HCT116 (cell line): ENCODE results near the gene APOH. TPM values are rescaled to one million over a fixed set of nuclear protein-coding genes. Genes with fewer than 3 reads are reported as not detected.

ENCODE experiments used
- ATAC-seq: fragments of 200-7000 bp; cut with Tn5 transposase; 2 replicates; pipeline ENCODE4 v1.9.1; 2020; ENCODE audit warnings: mild to moderate bottlenecking, moderate library complexity
- BruUV-seq: library from RNA; stranded (reverse); fragments of 400-500 nt; replicated peaks from 2 replicates; lab custom pipeline; 2021; lab: Mats Ljungman, UMichigan
- CTCF ChIA-PET: fragments of 300-600 bp; sonication (Branson Sonifier 250); formaldehyde crosslinking; loops from one replicate; lab custom pipeline; 2021; ENCODE audit warnings: antibody characterized with exemption; lab: Charles Lee
- POLR2A ChIA-PET: fragments of 300-600, 350-600 bp; sonication (Branson Sonifier 250); formaldehyde crosslinking; loops from one replicate; lab custom pipeline; 2021; ENCODE audit warnings: antibody characterized with exemption; lab: Charles Lee
- RAD21 ChIA-PET, 2 experiments: fragments of 300-600 bp; sonication (Branson Sonifier 250); formaldehyde crosslinking; loops; one replicate each; lab custom pipeline; 2023; ENCODE audit warnings: low total read pairs in 2 of 2; ENCODE audit not compliant: uncharacterized antibody in 2 of 2, unreplicated experiment in 2 of 2, low non-redundant PET in 1 of 2; lab: Charles Lee
- DNase-seq: peaks from one replicate; pipeline ENCODE4 v3.0.0-alpha.2; 2010; ENCODE audit warnings: low read depth, low spot score
- H2AFZ ChIP-seq: fragments of 200-600 bp; shearing (Covaris generic), sonication (generic); 2 replicates; pipeline ENCODE4 v1.6.1; 2017; ENCODE audit warnings: low read depth, mixed run types, mixed read lengths, antibody characterized with exemption, low read length; ENCODE audit not compliant: poor library complexity, severe bottlenecking
- H3K27ac ChIP-seq: 2 replicates; pipeline ENCODE4 v1.5.1; 2012; ENCODE audit warnings: low read depth, low read length
- H3K27me3 ChIP-seq: fragments of 200-600 bp; sonication (generic); 2 replicates; pipeline ENCODE4 v1.6.1; 2016; ENCODE audit warnings: mixed run types, low read length, mixed read lengths; ENCODE audit not compliant: insufficient read depth
- H3K36me3 ChIP-seq, 2 experiments: fragments of 200-500 bp in 1 of 2; fragments of 200-600 bp in 1 of 2; sonication (Bioruptor generic) in 1 of 2; sonication (generic) in 1 of 2; 2 replicates each; pipeline versions ENCODE4 v1.5.1 to v1.6.1; 2014 to 2016; ENCODE audit warnings: low read length in 2 of 2, inconsistent platforms in 1 of 2, mixed read lengths in 1 of 2, mixed run types in 1 of 2; ENCODE audit not compliant: insufficient read depth in 2 of 2, control insufficient read depth in 1 of 2
- H3K4me1 ChIP-seq, 2 experiments: fragments of 200-600 bp in 1 of 2; sonication (generic) in 1 of 2; 2 replicates each; pipeline versions ENCODE4 v1.5.1 to v1.6.1; 2012 to 2017; ENCODE audit warnings: low read length in 2 of 2, inconsistent platforms in 1 of 2, mild to moderate bottlenecking in 1 of 2, mixed read lengths in 1 of 2, mixed run types in 1 of 2, moderate library complexity in 1 of 2; ENCODE audit not compliant: insufficient read depth in 2 of 2, control insufficient read depth in 1 of 2
- H3K4me2 ChIP-seq: fragments of 200-600 bp; sonication (generic); 2 replicates; pipeline ENCODE4 v1.6.1; 2017; ENCODE audit warnings: mixed run types, low read length, mixed read lengths
- H3K4me3 ChIP-seq, 2 experiments: fragments of 200-600 bp in 1 of 2; sonication (generic) in 1 of 2; replicated peaks in 1 of 2; 2 replicates each; pipeline ENCODE4 v1.5.1; 2011 to 2016; ENCODE audit warnings: low read length in 2 of 2, control low read depth in 1 of 2, low read depth in 1 of 2, mild to moderate bottlenecking in 1 of 2, mixed read lengths in 1 of 2, mixed run types in 1 of 2
- H3K79me2 ChIP-seq: fragments of 200-600 bp; sonication (generic); 2 replicates; pipeline ENCODE4 v1.6.1; 2017; ENCODE audit warnings: mild to moderate bottlenecking, mixed run types, low read length, moderate library complexity, mixed read lengths; ENCODE audit not compliant: insufficient read depth
- H3K9ac ChIP-seq: fragments of 200-600 bp; sonication (generic); 2 replicates; pipeline ENCODE4 v1.6.1; 2016; ENCODE audit warnings: low read length, mixed read lengths
- H3K9me2 ChIP-seq: fragments of 200-600 bp; sonication (generic), shearing (Covaris generic); 2 replicates; pipeline ENCODE4 v1.6.1; 2017; ENCODE audit warnings: mixed run types, mild to moderate bottlenecking, moderate library complexity; ENCODE audit not compliant: insufficient read depth
- H3K9me3 ChIP-seq, 2 experiments: fragments of 200-500 bp in 1 of 2; fragments of 200-600 bp in 1 of 2; sonication (Bioruptor generic) in 1 of 2; sonication (generic) in 1 of 2; 2 replicates each; pipeline ENCODE4 v1.6.1; 2014 to 2017; ENCODE audit warnings: low read length in 2 of 2, mixed read lengths in 2 of 2, inconsistent platforms in 1 of 2, low read depth in 1 of 2, mild to moderate bottlenecking in 1 of 2, mixed run types in 1 of 2, moderate library complexity in 1 of 2; ENCODE audit not compliant: control insufficient read depth in 1 of 2, insufficient read depth in 1 of 2
- H4K20me1 ChIP-seq: fragments of 200-600 bp; sonication (generic), shearing (Covaris generic); 2 replicates; pipeline ENCODE4 v1.6.1; 2017; ENCODE audit warnings: mixed run types, mild to moderate bottlenecking, moderate library complexity; ENCODE audit not compliant: insufficient read depth
- ELF1 ChIP-seq: IDR thresholded peaks from 2 replicates; pipeline ENCODE4 v1.6.1; 2012; ENCODE audit warnings: low read depth, borderline replicate concordance
- EZH2phosphoT487 ChIP-seq: fragments of 200-600 bp; IDR thresholded peaks from 2 replicates; pipeline ENCODE4 v1.6.1; 2018; ENCODE audit warnings: antibody characterized with exemption, borderline replicate concordance
- FOSL1 ChIP-seq: IDR thresholded peaks from 2 replicates; pipeline ENCODE4 v1.6.1; 2012; ENCODE audit warnings: low read depth
- JUND ChIP-seq: IDR thresholded peaks from 2 replicates; pipeline ENCODE4 v1.6.1; 2012
- MAX ChIP-seq: IDR thresholded peaks from 2 replicates; pipeline ENCODE4 v1.6.1; 2012
- RAD21 ChIP-seq: IDR thresholded peaks from 2 replicates; pipeline ENCODE4 v1.6.1; 2012; ENCODE audit warnings: low read depth, mild to moderate bottlenecking
- SRF ChIP-seq: IDR thresholded peaks from 2 replicates; pipeline ENCODE4 v1.6.1; 2012; ENCODE audit warnings: low read depth
- YY1 ChIP-seq: IDR thresholded peaks from 2 replicates; pipeline ENCODE4 v1.6.1; 2011; ENCODE audit warnings: low read length, low read depth, moderate library complexity, mild to moderate bottlenecking; ENCODE audit not compliant: insufficient replicate concordance; ENCODE audit errors: extremely low read depth
- ZBTB33 ChIP-seq: IDR thresholded peaks from 2 replicates; pipeline ENCODE4 v1.6.1; 2011; ENCODE audit warnings: mild to moderate bottlenecking, low read length, moderate library complexity; ENCODE audit not compliant: insufficient replicate concordance; ENCODE audit errors: extremely low read depth
- ZNF274 ChIP-seq: fragments of 200-500 bp; sonication (Bioruptor generic); IDR thresholded peaks from 2 replicates; pipeline ENCODE4 v1.6.1; 2014; ENCODE audit warnings: mild to moderate bottlenecking, low read depth, low read length, inconsistent platforms
- intact Hi-C: fragments of 100-400 bp; cut with micrococcal nuclease; formaldehyde crosslinking; loops from 2 replicates; pipeline ENCODE4 v1.10.0; 2022
- total RNA-seq: library from RNA; stranded (reverse); gene quantifications from one replicate; pipeline ENCODE4 v1.2.1, GENCODE V29; 2021; ENCODE audit not compliant: unreplicated experiment

Gene APOH
- total RNA-seq, 1 experiment from 2014 or later: 1.7 TPM

GRCh38 chr17:66276328-66276937 lies 47.2 kb upstream of the APOH start:
- H2AFZ ChIP-seq: peak overlapping the region; percentile 14
- no peak for TF ChIP-seq SRF
- no peak for TF ChIP-seq JUND
- TF ChIP-seq ZBTB33: no peak
- TF ChIP-seq RAD21: no peak
- TF ChIP-seq FOSL1: no peak
- no peak for TF ChIP-seq YY1
- TF ChIP-seq MAX: no peak
- TF ChIP-seq EZH2phosphoT487: no peak
- TF ChIP-seq ELF1: no peak
- no peak for TF ChIP-seq ZNF274
- TF ChIP-seq, all 23 proteins: peak for 0
- Histone ChIP-seq H3K4me1 (peaks cover 27 to 40% of the 10 kb centered on the region in 2 experiments), H3K27ac (peak overlapping the region; percentile 5; the same call in 1 of the 2 replicates), H3K9me2 (no peaks in the 10 kb centered on the region), H3K9ac (0 out of 2 replicates have a peak overlapping the region, but pooled peaks have one; percentile 18), H3K9me3 (no peaks in the 10 kb centered on the region), H4K20me1 (no peaks in the 10 kb centered on the region), H3K27me3 (no peaks in the 10 kb centered on the region), H3K4me2 (peak overlapping the region; percentile 64), H3K4me3 (peak overlapping the region in 1 of 2 experiments; percentile 3; a peak in 1 of 4 replicates), H3K36me3 (no peaks in the 10 kb centered on the region), H3K79me2 (no peaks in the 10 kb centered on the region)
- POLR2A ChIA-PET: interaction anchor here (0.7 kb wide), 2 partner anchors 25 to 1160 kb away, joined by 3 to 4 read pairs; no protein-coding TSS in a partner anchor
- CTCF ChIA-PET: interaction anchor here (0.7 to 1.7 kb wide), 3 partner anchors 21 to 1639 kb away, joined by 4 to 5 read pairs (median 5); no protein-coding TSS in a partner anchor
- intact Hi-C loops: no loop called here
- no TSS peak for BruUV-seq
- DNase-seq (no peak), ATAC-seq (no peak)
- RAD21 ChIA-PET: interaction anchor here (0.6 to 1.9 kb wide), 3 partner anchors 17 to 588 kb away, joined by 4 to 6 read pairs (median 4); no protein-coding TSS in a partner anchor
